Gastroesophageal sphincter (tissue), 3 donors: ENCODE data around the gene PCBP4.
A peak's percentile ranks its signal among the peaks of the same experiment; 100 is the strongest.

Experiments used
- EP300 ChIP-seq: sonication (generic); formaldehyde crosslinking; IDR thresholded peaks from one replicate; pipeline ENCODE4 v1.6.1; 2017; ENCODE audit warnings: antibody characterized with exemption, mild to moderate bottlenecking
- POLR2A ChIP-seq, 2 donors: fragments of 450-650 bp; IDR thresholded peaks; one replicate each; pipeline ENCODE4 v1.6.1; 2017; ENCODE audit warnings: antibody characterized with exemption in 2 of 2, mild to moderate bottlenecking in 2 of 2, moderate library complexity in 1 of 2
- POLR2AphosphoS5 ChIP-seq: sonication (generic); formaldehyde crosslinking; IDR thresholded peaks from one replicate; pipeline ENCODE4 v1.6.1; 2017; ENCODE audit warnings: antibody characterized with exemption
- TF ChIP-seq, protein P1 (sequence below), 4 experiments: fragments of 200-600 bp in 2 of 4; fragments of 450-650 bp in 2 of 4; sonication (generic) in 1 of 4; IDR thresholded peaks; one replicate each; pipeline ENCODE4 v1.5.1; 2017 to 2019; ENCODE audit warnings: antibody characterized with exemption in 4 of 4, mild to moderate bottlenecking in 2 of 4, moderate library complexity in 2 of 4

DNA sequence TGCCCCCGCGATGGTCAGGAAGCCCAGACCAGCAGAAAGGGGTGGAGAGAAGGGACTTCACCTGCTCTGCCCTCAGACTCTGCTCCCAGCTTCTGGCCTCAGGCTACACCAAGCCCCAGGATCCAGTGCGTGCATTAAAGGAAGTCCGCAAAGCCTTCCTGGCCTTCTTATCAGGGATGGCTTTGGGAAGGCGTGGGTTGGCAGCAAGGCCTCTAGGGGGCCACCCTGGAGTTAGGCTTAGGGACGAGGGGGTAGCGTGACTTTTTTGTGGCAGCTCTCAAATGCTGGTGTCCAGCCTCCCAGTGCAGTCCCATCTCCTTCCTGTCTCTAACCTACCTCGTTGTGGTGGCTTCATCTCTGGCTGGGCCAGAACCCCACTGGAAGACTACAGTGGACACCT, 47.4 kb upstream of the PCBP4 start:
- TF ChIP-seq, protein P1, sequence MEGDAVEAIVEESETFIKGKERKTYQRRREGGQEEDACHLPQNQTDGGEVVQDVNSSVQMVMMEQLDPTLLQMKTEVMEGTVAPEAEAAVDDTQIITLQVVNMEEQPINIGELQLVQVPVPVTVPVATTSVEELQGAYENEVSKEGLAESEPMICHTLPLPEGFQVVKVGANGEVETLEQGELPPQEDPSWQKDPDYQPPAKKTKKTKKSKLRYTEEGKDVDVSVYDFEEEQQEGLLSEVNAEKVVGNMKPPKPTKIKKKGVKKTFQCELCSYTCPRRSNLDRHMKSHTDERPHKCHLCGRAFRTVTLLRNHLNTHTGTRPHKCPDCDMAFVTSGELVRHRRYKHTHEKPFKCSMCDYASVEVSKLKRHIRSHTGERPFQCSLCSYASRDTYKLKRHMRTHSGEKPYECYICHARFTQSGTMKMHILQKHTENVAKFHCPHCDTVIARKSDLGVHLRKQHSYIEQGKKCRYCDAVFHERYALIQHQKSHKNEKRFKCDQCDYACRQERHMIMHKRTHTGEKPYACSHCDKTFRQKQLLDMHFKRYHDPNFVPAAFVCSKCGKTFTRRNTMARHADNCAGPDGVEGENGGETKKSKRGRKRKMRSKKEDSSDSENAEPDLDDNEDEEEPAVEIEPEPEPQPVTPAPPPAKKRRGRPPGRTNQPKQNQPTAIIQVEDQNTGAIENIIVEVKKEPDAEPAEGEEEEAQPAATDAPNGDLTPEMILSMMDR (IDR thresholded peaks at IDR 0.05) = peak in 1 of 4 experiments; percentile 15
- no peak for TF ChIP-seq POLR2AphosphoS5
- TF ChIP-seq POLR2A (IDR thresholded peaks at IDR 0.05) = no peak
- no peak for TF ChIP-seq EP300
